ENCODE results near the gene FURIN.

DNA sequence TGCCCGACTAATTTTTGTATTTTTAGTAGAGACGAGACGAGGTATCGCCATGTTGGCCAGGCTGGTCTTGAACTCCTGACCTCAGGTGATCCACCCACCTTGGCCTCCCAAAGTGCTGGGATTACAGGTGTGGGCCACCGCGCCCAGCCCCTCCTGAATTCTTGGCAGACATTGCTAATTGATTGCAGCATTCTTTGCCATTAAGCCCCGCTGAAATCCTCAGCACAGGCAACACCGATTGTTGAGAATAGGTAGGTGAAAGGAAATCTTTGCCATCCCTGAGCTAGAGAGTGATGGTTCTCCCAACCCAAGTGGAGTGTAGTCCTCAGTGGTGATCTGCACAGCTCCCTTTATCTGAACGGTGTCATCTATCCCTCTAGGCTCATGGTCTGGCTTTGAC lies 36.4 kb downstream of the FURIN start:
- TF ChIP-seq, protein P1, sequence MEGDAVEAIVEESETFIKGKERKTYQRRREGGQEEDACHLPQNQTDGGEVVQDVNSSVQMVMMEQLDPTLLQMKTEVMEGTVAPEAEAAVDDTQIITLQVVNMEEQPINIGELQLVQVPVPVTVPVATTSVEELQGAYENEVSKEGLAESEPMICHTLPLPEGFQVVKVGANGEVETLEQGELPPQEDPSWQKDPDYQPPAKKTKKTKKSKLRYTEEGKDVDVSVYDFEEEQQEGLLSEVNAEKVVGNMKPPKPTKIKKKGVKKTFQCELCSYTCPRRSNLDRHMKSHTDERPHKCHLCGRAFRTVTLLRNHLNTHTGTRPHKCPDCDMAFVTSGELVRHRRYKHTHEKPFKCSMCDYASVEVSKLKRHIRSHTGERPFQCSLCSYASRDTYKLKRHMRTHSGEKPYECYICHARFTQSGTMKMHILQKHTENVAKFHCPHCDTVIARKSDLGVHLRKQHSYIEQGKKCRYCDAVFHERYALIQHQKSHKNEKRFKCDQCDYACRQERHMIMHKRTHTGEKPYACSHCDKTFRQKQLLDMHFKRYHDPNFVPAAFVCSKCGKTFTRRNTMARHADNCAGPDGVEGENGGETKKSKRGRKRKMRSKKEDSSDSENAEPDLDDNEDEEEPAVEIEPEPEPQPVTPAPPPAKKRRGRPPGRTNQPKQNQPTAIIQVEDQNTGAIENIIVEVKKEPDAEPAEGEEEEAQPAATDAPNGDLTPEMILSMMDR (tag by site-specific recombination; IDR thresholded peaks at IDR 0.05) = no peak
- TF ChIP-seq, protein P2, sequence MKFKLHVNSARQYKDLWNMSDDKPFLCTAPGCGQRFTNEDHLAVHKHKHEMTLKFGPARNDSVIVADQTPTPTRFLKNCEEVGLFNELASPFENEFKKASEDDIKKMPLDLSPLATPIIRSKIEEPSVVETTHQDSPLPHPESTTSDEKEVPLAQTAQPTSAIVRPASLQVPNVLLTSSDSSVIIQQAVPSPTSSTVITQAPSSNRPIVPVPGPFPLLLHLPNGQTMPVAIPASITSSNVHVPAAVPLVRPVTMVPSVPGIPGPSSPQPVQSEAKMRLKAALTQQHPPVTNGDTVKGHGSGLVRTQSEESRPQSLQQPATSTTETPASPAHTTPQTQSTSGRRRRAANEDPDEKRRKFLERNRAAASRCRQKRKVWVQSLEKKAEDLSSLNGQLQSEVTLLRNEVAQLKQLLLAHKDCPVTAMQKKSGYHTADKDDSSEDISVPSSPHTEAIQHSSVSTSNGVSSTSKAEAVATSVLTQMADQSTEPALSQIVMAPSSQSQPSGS (tag by site-specific recombination; IDR thresholded peaks at IDR 0.05; ENCODE audit: low read depth) = no peak
- no peak for TF ChIP-seq ZNF514 (tag by site-specific recombination; IDR thresholded peaks at IDR 0.05)
- TF ChIP-seq, protein P3, sequence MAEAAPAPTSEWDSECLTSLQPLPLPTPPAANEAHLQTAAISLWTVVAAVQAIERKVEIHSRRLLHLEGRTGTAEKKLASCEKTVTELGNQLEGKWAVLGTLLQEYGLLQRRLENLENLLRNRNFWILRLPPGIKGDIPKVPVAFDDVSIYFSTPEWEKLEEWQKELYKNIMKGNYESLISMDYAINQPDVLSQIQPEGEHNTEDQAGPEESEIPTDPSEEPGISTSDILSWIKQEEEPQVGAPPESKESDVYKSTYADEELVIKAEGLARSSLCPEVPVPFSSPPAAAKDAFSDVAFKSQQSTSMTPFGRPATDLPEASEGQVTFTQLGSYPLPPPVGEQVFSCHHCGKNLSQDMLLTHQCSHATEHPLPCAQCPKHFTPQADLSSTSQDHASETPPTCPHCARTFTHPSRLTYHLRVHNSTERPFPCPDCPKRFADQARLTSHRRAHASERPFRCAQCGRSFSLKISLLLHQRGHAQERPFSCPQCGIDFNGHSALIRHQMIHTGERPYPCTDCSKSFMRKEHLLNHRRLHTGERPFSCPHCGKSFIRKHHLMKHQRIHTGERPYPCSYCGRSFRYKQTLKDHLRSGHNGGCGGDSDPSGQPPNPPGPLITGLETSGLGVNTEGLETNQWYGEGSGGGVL (tag by site-specific recombination; IDR thresholded peaks at IDR 0.05) = no peak
- TF ChIP-seq ZNF549 (tag by site-specific recombination; IDR thresholded peaks at IDR 0.05) = no peak

Measured in HEK293 (cell line).